Measurements from ENCODE around the gene MDN1.

The MDN1 gene

DNA sequence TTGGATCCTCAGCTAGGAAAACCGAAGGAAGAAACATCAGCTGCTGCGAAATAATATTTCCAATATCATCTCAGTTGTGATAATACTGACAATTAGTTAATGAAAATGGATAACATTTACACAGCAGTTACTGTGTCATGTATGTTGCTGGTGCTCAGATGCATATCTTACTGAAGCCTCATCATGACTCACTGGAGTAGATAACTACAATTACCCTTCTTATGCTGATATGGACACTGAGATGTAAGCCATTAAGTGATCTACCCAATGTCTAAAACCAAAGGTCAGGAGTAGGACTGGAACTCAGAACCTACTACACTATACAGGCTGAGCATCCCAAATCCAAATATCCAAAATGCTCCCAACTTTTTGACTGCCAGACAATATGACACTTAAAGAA is 126.4 kb downstream of the MDN1 start:
- no peak for DNase-seq (ENCODE audit: low read depth)

DNA sequence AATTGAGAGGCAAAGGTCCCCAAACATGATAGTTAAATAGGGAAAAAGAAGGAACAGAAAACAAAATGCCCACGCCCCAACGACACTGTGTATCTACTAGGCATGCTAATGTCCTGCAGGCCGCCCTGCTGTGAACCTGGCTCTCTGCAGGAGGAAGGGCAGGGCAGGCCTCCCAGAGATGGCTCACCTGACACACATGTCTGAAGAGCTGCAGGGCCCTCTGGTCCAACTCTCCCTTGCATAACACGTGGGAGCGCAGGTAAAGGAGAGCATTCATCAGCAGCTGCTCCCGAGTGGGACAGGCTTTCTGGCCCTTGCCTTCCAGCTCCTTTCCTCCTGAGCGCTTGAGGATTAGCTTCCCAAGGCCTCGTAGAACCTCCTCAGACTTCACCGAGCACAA is 127.3 kb downstream of the MDN1 start:
- DNase-seq (ENCODE audit: low read depth) = no peak

DNA sequence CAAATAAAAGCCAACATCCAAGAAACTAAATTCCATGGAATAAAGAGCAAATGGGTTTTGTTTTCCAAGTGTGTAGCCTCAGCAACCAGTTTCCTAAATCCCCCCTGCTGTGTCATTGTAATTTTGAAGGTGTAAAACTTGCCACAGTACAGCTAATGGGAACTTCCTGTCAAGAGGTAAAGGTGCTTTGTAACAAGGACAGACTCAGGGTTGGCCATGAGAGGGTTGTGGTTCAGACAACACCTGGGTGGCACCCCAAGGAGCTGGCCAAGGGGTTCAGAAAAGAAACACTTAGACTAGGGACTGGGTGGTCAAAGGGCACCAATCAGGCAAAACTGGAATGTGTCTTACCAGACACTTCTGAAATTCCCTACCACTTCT is 128.7 kb downstream of the MDN1 start:
- DNase-seq (ENCODE audit: low read depth) = no peak

DNA sequence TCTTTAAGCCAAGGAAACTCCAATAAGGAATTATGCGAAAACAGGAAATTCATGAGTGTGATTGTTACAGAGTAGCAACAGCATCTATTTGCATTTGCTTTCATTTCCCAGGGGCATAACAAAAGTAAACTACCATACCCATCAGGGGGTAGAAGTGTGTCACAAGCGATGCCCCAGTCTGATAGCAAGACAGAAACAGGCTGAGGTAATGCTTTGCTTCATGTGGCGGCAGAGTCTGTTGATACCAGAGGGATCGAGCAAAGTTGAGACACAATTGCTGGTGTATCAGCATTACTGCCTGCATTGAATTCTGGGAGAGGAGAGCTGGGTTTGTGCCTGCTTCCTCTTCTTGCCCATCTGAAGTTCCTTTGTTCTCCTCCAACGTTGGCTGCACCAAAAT is 129.9 kb downstream of the MDN1 start:
- DNase-seq (ENCODE audit: low read depth) = no peak

DNA sequence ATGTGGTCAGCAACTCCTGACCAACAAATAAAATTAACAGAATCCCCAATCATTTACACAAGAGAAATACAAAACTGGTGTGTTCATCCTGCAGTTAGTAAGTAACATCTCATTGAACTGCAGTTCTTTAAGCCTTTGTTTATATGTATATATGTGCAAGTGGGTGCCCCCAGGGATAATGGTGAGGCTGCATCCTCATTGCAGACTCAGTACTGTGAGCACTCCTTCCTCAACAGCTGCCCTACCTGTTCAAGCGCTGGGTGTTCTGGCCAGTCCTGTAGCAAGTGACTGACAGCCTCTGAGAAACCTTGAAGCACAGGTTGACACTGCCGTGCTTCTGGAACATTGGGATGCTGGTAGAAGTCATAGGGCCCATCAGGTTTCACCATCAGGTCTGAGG is 131.3 kb downstream of the MDN1 start:
- no peak for DNase-seq (ENCODE audit: low read depth)

DNA sequence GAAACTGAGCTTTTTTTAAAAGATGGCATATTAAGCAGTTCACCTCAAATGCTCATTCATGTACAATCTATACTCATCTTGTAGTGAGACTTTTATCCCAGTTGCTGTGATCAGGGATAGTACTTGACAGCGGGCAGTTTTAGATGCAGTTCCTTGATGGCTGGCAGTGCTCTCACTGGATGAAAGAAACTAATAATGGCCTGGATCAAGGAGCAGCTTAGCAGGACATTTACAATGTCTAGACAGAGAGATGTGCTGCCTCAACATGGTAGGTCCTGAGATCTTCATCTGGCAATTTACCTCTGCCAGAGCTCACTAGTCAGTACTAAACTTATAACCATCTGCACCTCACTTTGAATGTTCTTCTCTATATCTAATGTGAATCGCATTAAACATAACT is 134.3 kb downstream of the MDN1 start:
- no peak for DNase-seq (ENCODE audit: low read depth)

DNA sequence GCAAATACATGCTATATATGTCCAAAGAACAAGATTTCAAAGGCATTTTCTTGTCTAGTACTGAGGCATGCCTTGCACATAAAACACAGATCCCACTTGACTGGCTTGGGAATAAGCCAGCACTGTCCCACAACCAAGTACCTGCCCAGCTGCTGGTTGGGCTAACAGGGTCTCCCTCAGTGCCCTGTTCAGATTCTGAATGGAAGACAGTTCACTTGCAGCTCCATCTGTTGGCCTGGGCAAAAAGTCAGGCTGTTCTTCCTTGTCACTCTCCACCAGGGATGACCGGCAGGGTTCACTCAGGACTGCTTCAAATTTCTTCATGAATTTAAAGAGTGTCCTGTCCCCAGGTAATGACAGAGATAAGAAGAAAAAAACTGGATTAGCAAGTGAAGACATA is 136.6 kb downstream of the MDN1 start:
- DNase-seq (ENCODE audit: low read depth) = no peak

DNA sequence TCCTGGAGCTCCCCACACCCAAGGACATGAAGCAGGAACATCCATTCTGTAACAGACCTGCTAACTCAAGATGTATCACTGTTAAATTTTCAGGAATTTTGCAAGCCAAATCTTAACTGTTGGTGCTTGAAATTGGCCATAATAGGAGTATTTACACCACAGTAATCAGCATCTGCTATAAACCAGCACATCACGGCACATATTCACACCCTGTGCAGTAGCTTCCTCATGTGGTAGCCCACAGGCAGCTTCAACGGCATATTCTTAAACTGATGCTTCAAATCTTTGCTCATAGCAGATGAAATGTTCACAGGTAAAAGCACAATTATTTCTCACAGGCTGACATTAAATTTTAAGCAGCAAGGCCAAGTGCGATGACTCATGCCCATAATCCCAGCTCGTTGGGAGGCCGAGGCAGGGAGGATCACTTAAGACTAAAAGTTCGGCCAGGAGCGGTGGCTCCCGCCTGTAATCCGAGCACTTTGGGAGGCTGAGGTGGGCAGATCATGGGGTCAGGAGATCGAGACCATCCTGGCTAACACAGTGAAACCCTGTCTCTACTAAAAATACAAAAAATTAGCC is 137.5 kb downstream of the MDN1 start:
- no peak for DNase-seq (ENCODE audit: low read depth)

DNA sequence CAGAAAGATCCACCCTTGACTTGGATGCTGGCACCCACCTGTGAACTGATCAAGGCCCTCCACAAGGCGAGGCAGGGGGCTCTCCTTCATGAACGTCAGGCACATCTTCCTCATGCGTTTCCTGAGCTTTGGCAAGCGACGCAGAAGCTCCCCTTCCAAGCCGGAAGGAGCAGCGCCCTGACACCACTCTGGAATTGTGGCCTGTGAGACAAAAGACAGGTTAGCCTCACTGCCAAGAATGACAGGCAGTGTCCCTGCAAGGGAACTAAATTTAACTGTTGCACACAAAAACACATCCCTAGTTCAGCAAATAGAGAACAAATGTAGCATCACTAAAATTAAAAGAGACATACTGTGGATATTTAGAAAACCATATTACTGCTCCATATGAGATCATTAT is 139.0 kb downstream of the MDN1 start:
- DNase-seq (ENCODE audit: low read depth) = no peak

DNA sequence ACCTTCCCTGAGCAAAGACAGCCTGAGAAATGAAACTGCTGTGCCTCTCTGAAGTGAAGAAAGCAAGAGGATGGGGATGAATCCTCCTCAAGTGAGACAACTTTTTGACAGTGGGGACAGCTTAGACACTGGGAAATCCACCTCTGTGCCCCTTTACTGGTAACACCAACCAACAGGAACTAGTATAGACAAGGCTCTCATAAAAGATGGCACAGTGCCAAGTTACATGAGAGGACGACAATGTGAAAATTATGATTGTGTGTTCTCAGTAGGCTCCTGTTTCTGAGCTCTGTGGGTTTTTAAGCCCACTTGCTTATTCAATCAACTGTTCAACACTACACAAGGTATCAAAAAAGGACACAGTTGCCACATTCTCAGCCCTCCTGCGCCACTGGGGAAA is 139.4 kb downstream of the MDN1 start:
- no peak for DNase-seq (ENCODE audit: low read depth)

DNA sequence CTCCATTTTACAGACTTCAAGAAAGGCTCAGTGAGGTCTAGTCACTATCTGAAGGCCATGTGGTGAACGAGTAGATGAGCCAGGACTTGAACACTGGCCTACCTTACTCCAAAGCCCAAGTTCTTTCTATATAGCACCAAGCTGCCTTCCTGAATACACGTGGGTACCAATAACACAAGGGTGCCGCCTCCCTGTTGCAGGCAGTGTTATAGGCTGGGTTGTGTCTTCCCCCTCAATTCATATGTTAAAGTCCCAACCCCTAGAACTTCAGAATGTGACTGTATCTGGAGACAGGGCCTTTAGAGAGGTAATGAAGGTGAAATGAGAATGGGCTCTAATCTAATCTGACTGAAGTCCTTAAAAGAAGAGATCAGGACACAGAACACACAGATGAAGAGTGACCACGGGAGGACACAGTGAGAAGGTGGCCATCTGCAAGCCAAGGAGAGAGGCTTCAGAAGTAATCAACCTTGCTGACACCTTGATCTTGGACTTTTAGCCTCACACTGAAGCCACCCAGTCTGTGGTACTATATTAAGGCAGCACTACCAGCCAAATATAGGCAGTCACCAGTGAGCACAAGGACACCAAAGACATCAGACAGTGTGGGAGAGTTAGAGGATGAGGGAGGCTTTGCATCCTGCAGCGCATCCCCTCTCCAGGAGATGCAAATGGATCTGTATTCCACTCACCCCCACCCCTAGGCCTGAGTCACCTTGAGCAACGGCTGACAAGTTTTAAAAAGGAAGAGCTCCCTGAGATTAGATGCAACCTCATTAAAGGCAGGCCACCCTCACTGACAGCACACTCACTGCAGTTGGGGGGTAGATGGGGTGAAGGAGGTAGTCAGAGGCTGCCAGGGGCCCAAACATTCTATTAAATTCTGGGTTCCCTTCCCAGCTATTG is 140.1 kb downstream of the MDN1 start:
- DNase-seq (ENCODE audit: low read depth) = no peak

DNA sequence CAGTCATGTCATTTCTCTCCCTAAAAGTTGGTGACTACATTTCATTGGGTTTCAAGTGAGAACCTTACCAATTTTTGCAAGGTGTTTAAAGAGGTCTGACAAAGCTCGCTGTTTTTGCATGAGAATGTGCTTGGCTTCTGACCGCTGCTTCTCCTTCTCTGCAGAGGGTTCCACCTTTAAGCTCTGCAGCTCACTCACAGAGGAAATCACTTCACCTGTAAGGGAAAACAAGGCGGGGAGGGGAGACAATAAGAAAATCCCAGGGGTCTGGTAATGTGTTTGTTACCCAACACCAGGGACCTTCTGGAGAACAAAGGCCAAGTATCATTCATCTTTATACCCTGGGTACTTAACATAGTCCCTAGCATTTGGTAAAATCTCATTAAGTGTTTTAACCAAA is 141.1 kb downstream of the MDN1 start:
- DNase-seq (ENCODE audit: low read depth) = no peak

DNA sequence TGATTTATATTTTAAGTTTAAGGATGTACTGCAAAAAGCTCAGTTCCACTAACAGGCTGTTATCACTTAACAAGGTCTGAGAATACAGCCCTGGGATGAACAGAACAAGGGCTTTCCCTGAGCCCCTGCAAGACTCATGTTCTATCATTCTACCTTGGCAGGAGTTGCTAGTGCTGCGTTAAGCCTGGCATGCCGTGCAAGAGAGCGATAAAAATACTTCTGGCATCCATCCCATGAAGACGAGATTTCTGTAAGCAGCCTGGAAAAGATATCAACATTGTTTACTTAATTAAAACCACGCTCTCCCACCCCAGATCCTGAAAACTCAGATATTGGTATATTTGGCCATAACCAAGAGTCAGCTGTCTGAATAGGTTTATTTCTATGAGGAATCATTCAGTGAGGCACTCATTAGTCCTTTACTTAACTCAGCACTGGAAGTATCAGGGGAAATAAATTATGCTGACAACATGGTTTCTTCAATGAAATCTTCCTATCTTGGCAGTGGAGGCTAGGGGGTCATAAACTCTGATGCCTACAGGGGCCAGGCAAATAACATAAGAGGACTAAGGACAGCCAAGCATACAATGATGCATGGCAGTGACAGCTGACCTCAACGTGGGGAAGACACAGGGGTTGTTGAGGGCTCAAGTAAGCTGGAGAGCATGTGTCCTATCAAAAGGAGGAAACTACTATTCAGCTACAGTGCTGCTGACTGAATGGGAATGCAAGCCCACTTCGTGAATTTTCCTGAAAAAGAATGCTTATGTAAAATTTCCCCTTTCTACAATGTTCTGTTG is 143.4 kb downstream of the MDN1 start:
- DNase-seq (ENCODE audit: low read depth) = no peak

DNA sequence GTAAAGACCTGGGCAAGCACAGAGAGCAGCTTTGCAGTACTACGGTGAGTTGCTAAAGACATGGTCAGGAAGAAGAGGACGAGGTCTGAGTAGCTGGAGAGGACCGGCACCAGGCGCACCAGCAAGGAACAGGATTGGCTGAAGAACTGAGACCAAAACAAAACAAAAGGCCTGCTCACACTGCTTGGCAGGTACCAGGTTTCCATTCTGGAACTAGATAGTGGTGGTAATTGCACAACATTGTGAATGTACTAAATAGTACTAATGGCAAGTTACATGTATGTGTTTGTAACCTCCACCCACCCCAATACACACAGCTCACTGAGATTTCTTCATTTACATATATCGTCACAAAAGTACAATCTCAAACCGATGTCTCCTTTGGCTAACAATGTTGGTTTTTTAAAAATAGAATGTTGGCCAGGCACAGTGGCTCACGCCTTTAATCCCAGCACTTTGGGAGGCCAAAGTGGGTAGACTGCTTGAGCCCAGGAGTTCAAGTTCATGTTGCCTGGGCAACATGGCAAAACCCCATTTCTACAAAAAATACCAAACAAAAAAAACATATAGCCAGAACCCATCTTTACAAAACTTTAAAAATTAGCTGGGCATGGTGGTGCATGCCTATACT is 148.5 kb downstream of the MDN1 start:
- no peak for DNase-seq (ENCODE audit: low read depth)

DNA sequence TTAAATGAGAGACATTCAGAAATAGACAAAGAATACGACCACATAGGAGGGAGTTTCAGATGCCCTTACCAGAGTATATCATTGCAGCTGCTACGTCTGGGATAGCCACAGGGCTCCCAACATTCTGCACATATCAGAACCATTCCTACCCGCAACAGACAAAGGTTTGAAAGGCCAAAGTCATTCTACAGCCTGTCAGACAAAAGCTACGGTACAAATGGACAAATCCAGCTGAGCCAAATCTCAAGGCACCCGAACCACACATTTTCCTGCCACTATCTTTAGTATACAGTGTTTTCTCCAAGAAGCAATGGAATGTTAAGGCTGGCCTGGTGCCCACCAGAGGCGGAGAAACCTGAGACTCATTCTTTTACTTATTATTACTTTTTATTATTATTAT is 150.6 kb downstream of the MDN1 start:
- no peak for DNase-seq (ENCODE audit: low read depth)

DNA sequence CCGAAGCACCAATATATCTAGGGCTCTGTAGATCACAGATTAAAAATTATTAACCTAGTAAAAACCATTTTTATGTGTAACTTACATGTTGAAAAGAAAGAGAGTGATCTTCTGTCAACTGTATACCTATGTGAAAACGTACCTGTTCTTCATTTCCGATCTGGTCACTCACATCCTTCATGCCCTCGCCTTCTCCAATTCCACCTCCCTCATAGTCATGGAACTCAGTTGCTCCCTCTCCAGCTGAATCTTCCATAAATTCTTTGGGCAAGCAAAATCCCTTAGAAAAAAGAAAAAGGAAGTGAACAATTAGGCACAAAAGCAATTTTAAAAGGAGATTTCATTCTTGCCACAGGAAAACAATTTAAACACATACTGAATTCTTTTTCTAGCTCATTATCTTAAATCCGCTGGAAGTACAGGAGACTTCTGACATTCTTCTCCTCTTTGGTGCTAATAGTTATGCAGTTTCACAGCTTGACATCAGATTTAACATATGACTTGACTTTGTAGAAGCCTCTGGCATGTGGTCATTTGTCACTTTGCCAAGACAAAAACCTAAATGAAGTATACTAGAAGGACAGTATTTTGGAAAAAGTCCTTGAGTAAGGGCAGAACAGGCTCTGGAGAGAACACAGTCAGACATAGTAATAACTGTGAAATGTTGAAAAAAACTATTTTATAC is 151.6 kb downstream of the MDN1 start:
- no peak for DNase-seq (ENCODE audit: low read depth)

DNA sequence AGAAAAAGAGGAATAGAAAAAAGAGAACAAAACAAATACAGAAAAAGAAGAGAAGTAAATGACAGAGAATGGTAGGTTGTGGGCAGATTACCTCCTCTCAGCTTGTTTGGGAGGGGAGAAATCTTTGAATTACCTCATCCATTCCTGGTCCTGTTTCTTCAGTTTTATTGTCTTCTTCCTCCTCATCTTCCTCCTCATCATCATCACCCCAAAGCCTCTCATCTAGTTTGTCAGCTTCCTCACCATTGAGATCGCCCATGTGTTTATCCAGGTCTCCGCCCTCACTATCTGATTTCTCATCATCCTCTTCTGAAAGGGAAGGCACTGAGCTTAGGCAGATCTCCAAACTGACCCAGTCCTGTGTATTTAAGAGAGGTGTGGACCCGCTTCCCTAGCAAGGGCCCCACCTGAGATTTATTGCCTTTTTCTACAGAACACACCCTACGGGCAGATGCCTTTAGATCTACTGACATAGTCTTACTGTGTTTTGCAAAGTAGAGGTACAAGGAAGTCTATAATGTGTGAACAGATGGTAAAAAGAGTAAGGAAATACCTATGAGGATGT is 156.9 kb downstream of the MDN1 start:
- DNase-seq (ENCODE audit: low read depth) = no peak

DNA sequence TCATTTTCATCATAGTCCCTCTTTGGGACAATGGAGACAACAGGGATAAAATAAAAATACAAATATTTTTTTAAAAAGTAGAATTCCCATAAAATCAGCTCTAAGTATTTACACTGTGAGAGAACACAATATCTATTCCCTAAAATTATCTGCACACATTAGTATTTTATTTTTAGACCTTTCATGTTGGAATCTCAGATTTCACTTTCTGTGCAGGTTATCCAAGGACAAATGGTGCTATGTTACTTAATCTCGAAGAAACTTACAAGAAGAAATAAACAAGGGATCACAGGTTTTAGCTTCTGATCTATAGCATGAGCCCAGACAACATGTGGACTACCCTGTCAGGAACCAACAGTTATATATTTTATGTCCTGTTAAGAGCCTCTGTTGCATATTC is 158.0 kb downstream of the MDN1 start:
- DNase-seq (ENCODE audit: low read depth) = no peak

DNA sequence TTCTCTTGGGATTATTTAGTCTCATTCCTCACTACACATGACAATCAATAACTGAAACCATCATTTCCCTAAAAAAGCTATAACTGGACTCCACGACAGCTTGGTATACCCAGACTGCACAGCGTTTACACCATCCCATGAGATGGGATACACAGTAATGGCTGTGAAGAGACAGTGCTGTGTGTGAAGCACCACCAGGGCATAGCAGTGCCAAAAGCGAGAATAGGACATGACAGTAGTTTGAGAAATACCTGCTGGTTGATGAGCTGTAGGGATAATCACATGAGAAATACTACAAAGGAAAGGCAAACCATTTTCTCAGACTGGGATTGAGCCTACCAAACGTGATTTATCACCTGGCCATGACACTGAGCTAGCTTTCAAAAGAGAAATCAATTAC is 158.6 kb downstream of the MDN1 start:
- no peak for DNase-seq (ENCODE audit: low read depth)

DNA sequence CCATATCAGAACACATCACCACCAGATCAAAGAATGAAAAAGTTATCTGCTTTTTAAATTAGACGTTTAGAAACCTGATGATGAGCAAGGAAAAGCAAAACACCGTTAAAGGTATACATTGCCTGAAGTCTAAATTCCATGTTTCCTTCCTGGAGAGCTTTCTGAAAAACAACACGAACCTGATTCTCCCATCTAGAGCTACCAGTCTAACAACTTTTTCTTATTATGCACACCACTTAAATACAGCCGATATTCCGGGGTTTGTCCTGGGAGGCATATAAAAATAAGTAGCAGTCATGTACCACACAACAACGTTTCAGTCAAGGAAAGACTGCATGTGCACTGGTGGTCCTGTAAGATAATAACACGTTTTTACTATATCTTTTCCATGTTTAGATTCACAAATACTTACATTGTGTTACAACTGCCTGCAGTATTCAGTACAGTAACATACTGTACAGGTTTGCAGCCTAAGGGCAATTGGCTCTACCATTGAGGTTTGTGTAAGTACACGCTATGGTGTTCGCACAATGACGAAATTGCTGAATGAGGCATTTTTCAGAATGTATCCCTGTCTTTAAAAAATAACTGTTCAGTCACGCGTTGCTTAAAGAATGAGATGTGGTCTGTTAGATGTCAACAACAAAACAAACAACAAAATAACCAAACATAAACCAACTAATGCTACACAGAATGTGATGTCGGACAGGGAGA is 162.0 kb downstream of the MDN1 start:
- no peak for DNase-seq (ENCODE audit: low read depth)

DNA sequence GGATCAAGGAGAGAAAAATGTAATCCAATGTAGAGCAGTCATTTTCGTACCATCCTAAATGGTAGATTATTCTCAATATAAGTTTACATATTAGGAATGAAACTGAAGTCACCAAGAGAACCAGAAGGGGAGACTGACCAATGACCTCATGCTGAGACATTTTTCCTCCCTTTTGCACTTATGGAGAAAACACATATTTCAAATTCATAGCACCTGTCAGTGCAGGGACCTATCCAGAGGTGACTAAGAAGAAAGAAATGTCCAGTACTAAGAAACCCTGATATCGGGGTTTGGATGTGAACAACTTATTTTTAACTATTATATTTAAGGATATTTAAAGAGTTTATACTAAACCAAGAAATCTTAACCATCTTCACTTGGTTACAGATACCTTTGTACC is 164.5 kb downstream of the MDN1 start:
- DNase-seq (ENCODE audit: low read depth) = no peak
